ENCODE data around the gene MCTP1.

- TF ChIP-seq FOXK2 (IDR thresholded peaks at IDR 0.05) (no peak), FOXM1 (IDR thresholded peaks at IDR 0.05; ENCODE audit: borderline replicate concordance) (no peak), NFRKB (IDR thresholded peaks at IDR 0.05) (no peak), BHLHE40 (IDR thresholded peaks at IDR 0.05; ENCODE audit: borderline replicate concordance) (no peak), SUZ12 (IDR thresholded peaks at IDR 0.05) (no peak), ZNF384 (IDR thresholded peaks at IDR 0.05) (no peak), FOXA1 (IDR thresholded peaks at IDR 0.05) (no peak), ELF4 (IDR thresholded peaks at IDR 0.05) (no peak), PKNOX1 (IDR thresholded peaks at IDR 0.05) (no peak), SP1 (IDR thresholded peaks at IDR 0.05) (no peak), L3MBTL2 (conservative IDR thresholded peaks at IDR 0.05) (no peak), HDGF (IDR thresholded peaks at IDR 0.05; ENCODE audit: borderline replicate concordance) (no peak), CTBP1 (IDR thresholded peaks at IDR 0.05; ENCODE audit: borderline replicate concordance) (no peak)
Measured at GRCh38 chr5:94857111-94857510, 427.8 kb downstream of the MCTP1 start.
